GM15510 (cell line): ENCODE data around the gene ANK2.

ENCODE experiments used
- POLR2A ChIP-seq: IDR thresholded peaks from 3 replicates; pipeline ENCODE4 v1.6.1; 2011; ENCODE audit warnings: borderline replicate concordance; ENCODE audit not compliant: insufficient read length; ENCODE audit errors: extremely low read depth

The ANK2 gene

DNA sequence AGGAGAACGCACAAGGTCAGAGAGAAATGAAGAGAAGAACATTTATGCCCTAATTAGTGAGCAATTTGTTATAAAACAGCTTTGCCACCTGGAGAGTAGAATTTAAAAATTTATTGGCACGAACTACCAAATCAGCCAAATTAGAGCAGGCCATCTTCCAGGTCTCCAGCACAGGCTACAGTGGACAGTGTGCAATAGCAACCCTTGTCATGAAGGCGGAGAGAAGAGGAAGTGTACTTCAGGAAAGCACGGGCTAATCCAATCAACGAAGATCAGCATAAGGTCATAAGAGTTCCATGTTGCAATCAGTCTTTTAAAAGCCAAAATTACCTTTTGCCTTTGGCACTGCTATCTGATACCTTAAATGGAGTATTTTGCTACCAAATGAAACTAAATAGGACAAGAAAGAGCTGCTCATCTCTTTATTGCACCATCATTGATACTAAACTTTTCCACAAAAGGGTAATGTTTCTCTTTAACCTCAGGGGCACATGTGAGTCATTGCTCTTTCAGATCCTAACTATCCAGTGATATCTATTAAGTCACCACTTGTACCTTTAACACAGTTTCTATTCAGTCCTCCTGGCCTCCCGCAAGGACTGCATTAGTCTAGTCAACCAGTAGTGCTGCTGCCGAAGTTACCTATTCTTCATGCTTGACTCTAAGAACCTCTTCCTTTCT lies 19.9 kb downstream of the ANK2 start:
- no peak for TF ChIP-seq POLR2A

GRCh38 chr4:113070755-113071154 lies 21.3 kb downstream of the ANK2 start:
- no peak for TF ChIP-seq POLR2A

GRCh38 chr4:113071274-113071673 lies 21.8 kb downstream of the ANK2 start:
- TF ChIP-seq POLR2A = no peak

GRCh38 chr4:113071805-113072204 lies 22.4 kb downstream of the ANK2 start:
- no peak for TF ChIP-seq POLR2A

GRCh38 chr4:113073451-113074005 lies 24.1 kb downstream of the ANK2 start:
- TF ChIP-seq POLR2A = no peak

DNA sequence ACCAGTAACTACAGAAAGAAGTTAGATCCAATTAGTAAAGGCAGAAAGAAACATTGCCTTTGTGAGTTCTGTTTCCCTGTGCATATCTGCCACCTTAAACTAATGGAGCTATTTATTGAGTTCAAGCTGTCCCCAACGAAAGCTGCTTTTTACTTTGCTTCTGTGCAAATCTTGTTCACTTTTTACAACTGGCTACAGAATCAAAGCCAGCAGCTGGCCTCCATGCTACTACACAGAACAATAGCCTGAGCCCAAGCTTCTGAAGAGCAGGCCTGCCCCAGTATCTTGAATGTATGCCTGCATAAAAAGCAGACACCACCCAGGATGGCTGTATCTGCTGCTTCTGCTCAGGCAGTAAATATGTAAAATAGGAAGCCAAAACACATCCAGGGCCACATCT lies 28.1 kb downstream of the ANK2 start:
- no peak for TF ChIP-seq POLR2A

GRCh38 chr4:113078066-113078465 lies 28.6 kb downstream of the ANK2 start:
- no peak for TF ChIP-seq POLR2A

DNA sequence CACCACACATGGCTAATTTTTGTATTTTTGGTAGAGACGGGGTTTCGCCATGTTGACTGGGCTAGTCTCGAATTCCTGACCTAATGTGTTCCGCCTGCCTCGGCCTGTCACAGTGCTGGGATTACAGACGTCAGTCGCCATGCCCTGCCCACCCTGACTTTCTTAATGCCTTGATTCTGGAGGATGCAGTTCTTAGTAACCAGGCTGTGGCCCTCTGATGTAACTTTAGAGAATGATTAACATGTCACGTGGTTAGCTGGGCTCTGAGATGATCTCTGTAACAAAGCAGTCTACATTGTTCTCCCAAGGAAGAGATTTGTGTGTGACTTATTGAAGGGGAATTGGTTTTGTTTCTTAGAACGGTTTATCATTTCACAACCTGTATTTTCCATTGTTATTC lies 30.6 kb downstream of the ANK2 start:
- no peak for TF ChIP-seq POLR2A

- TF ChIP-seq POLR2A = no peak
These were observed 31.2 kb downstream of the ANK2 start for GRCh38 chr4:113080624-113081023.

- no peak for TF ChIP-seq POLR2A
These were observed 33.9 kb downstream of the ANK2 start for GRCh38 chr4:113083346-113083745.

GRCh38 chr4:113086172-113086695 lies 36.8 kb downstream of the ANK2 start:
- TF ChIP-seq POLR2A = no peak

DNA sequence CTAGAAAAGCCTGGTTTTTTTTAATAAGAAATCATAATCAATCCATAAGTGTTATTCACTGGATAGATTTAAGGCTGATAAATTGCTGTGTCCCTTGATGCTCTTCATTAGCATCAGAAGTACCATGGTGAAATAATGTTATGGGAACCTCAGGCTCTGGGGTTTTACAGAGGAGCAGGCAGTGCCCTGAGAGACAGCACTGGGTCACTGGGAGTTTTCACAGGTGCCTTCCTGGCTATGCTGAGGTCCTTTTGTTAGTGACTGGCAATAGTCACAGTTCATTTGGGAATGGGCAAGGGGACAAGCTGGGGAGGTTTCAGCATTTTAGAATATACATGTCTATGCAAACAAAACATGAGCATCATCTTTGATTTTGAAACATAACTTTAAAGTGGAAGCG lies 38.6 kb downstream of the ANK2 start:
- TF ChIP-seq POLR2A = no peak

- TF ChIP-seq POLR2A = no peak
These were observed 41.5 kb downstream of the ANK2 start for GRCh38 chr4:113090954-113091353.

- no peak for TF ChIP-seq POLR2A
These were observed 44.9 kb downstream of the ANK2 start for GRCh38 chr4:113094331-113094730.

DNA sequence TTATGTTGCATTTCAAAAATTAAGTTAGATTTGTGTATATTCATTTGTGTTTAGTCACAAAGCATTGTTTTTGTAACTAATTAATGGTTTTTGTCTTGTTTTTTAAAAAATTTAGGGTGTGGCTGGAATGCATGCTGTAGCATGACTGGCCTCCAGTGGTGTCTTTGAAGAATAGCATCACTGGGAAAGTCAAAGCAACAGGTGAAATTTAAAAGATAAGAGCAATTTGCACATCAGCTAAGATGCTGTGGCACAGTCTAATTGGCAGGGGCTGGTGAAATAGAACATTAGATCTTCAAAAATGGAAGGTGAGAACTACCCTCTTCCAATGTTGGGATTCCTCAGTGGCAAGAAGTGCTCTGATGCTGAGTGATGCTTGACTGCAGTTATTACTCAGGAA lies 45.3 kb downstream of the ANK2 start:
- TF ChIP-seq POLR2A = no peak

- no peak for TF ChIP-seq POLR2A
These were observed 52.2 kb downstream of the ANK2 start for GRCh38 chr4:113101669-113102068.
